PC-9 (cell line): Measurements from ENCODE around the gene TCF3. TPM values are rescaled to one million over a fixed set of nuclear protein-coding genes. Genes with fewer than 3 reads are reported as not detected.

Experiments used
- BruUV-seq: library from RNA; stranded (reverse); fragments of 400-500 nt; replicated peaks from 2 replicates; lab custom pipeline; 2021; lab: Mats Ljungman, UMichigan
- CTCF ChIA-PET: fragments of 300-600 bp; sonication (Branson Sonifier 250); formaldehyde crosslinking; loops from one replicate; lab custom pipeline; 2022; ENCODE audit warnings: antibody characterized with exemption; lab: Charles Lee
- POLR2A ChIA-PET: fragments of 300-600 bp; sonication (Branson Sonifier 250); formaldehyde crosslinking; loops from one replicate; lab custom pipeline; 2022; ENCODE audit warnings: antibody characterized with exemption; ENCODE audit not compliant: unreplicated experiment; lab: Charles Lee
- DNase-seq, 2 experiments: peaks; one replicate each; pipeline versions ENCODE4 v3.0.0 to v3.0.0-alpha.2; 2015 to 2022; ENCODE audit warnings: mixed read lengths in 1 of 2
- H2AFZ ChIP-seq: fragments of 200-600 bp; sonication (generic); 2 replicates; pipeline ENCODE4 v1.8.1; 2017; ENCODE audit warnings: antibody characterized with exemption
- H3F3A ChIP-seq: fragments of 200-600 bp; sonication (generic); 2 replicates; pipeline ENCODE4 v1.8.1; 2017; ENCODE audit warnings: antibody characterized with exemption, mild to moderate bottlenecking, low read depth; ENCODE audit not compliant: insufficient read depth
- H3K27ac ChIP-seq: fragments of 200-600 bp; sonication (generic); 2 replicates; pipeline ENCODE4 v1.6.1; 2016; ENCODE audit warnings: mixed run types
- H3K27me3 ChIP-seq: fragments of 200-600 bp; sonication (generic); 2 replicates; pipeline ENCODE4 v1.6.1; 2016; ENCODE audit warnings: low read depth, mixed run types; ENCODE audit not compliant: insufficient read depth
- H3K36me3 ChIP-seq: fragments of 200-600 bp; sonication (generic); 2 replicates; pipeline ENCODE4 v1.6.1; 2016; ENCODE audit warnings: low read depth, mixed run types
- H3K4me1 ChIP-seq: fragments of 200-600 bp; sonication (generic); replicated peaks from 2 replicates; pipeline ENCODE4 v1.6.1; 2016; ENCODE audit warnings: mixed run types; ENCODE audit not compliant: insufficient read depth
- H3K4me2 ChIP-seq: fragments of 200-600 bp; sonication (generic); 2 replicates; pipeline ENCODE4 v1.6.1; 2017; ENCODE audit warnings: mixed run types
- H3K4me3 ChIP-seq: fragments of 200-600 bp; sonication (generic); 2 replicates; pipeline ENCODE4 v1.6.1; 2016; ENCODE audit warnings: mixed run types
- H3K79me2 ChIP-seq: fragments of 200-600 bp; sonication (generic); 2 replicates; pipeline ENCODE4 v1.6.1; 2017; ENCODE audit warnings: low read depth, mixed run types
- H3K9me2 ChIP-seq: fragments of 200-600 bp; sonication (generic); 2 replicates; pipeline ENCODE4 v1.8.1; 2017; ENCODE audit warnings: mild to moderate bottlenecking; ENCODE audit not compliant: insufficient read depth
- H3K9me3 ChIP-seq: fragments of 200-600 bp; sonication (generic); 2 replicates; pipeline ENCODE4 v1.8.1; 2016; ENCODE audit warnings: low read depth; ENCODE audit not compliant: insufficient read depth
- H4K20me1 ChIP-seq: fragments of 200-600 bp; sonication (generic); 2 replicates; pipeline ENCODE4 v1.8.1; 2017; ENCODE audit not compliant: insufficient read depth
- EZH2 ChIP-seq: fragments of 200-600 bp; sonication (generic); IDR thresholded peaks from 2 replicates; pipeline ENCODE4 v1.8.0; 2017; ENCODE audit warnings: antibody characterized with exemption, low read depth
- intact Hi-C: fragments of 100-400 bp; cut with micrococcal nuclease; formaldehyde crosslinking; loops from one replicate; pipeline ENCODE4 v1.10.0; 2022; ENCODE audit not compliant: unreplicated experiment
- total RNA-seq: library from RNA; stranded (reverse); gene quantifications from 2 replicates; pipeline ENCODE4 v1.2.3, GENCODE V29; 2021
- TF ChIP-seq, protein P1 (sequence below): fragments of 200-600 bp; sonication (generic); conservative IDR thresholded peaks from 2 replicates; pipeline ENCODE4 v1.6.1; 2017; ENCODE audit warnings: mixed run types, antibody characterized with exemption, mild to moderate bottlenecking, moderate library complexity

TCF3 gene
- total RNA-seq, 1 experiment from 2014 or later, result 98.0 TPM

DNA sequence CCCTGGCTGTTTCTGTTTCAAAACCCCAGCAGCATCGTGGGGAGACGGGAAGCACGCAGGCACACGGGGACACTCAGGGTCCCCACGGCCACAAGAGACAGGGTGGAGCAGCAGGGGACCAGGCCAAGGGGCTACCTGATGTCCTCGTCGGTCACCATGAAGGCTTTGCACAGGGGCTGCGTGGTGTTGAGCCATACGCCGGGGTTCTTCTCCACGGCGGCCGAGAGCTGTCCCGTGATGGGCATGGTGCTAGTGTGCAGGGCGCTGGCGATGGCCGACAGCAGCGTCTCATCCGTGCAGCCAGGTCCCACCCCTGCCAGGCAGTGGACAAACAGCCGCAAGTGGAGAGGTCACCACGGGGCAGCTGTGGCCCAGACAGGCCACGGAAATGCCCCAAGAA, 71.5 kb downstream of the TCF3 start:
- no peak overlapping the region for H3K27ac ChIP-seq
- no peaks in the 10 kb centered on the region for H4K20me1 ChIP-seq
- no peak for DNase-seq
- no peaks in the 10 kb centered on the region for H3K9me3 ChIP-seq
- ChIA-PET CTCF (no interaction called here), POLR2A (no interaction called here)
- peaks cover 12% of the 10 kb centered on the region for H3K4me1 ChIP-seq
- H3K27me3 ChIP-seq, result no peaks in the 10 kb centered on the region
- intact Hi-C loops, result no loop called here
- TF ChIP-seq, protein P1, sequence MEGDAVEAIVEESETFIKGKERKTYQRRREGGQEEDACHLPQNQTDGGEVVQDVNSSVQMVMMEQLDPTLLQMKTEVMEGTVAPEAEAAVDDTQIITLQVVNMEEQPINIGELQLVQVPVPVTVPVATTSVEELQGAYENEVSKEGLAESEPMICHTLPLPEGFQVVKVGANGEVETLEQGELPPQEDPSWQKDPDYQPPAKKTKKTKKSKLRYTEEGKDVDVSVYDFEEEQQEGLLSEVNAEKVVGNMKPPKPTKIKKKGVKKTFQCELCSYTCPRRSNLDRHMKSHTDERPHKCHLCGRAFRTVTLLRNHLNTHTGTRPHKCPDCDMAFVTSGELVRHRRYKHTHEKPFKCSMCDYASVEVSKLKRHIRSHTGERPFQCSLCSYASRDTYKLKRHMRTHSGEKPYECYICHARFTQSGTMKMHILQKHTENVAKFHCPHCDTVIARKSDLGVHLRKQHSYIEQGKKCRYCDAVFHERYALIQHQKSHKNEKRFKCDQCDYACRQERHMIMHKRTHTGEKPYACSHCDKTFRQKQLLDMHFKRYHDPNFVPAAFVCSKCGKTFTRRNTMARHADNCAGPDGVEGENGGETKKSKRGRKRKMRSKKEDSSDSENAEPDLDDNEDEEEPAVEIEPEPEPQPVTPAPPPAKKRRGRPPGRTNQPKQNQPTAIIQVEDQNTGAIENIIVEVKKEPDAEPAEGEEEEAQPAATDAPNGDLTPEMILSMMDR, result no peak
- no peak for TF ChIP-seq EZH2
- H3K4me3 ChIP-seq, result no peak overlapping the region
- BruUV-seq, result no TSS peak
- H3K9me2 ChIP-seq, result no peaks in the 10 kb centered on the region
- no peaks in the 10 kb centered on the region for H3K36me3 ChIP-seq
- peaks cover 7% of the 10 kb centered on the region for H3K79me2 ChIP-seq
- H3K4me2 ChIP-seq, result no peak overlapping the region
- H3F3A ChIP-seq, result no peaks in the 10 kb centered on the region
- H2AFZ ChIP-seq, result no peak overlapping the region

DNA sequence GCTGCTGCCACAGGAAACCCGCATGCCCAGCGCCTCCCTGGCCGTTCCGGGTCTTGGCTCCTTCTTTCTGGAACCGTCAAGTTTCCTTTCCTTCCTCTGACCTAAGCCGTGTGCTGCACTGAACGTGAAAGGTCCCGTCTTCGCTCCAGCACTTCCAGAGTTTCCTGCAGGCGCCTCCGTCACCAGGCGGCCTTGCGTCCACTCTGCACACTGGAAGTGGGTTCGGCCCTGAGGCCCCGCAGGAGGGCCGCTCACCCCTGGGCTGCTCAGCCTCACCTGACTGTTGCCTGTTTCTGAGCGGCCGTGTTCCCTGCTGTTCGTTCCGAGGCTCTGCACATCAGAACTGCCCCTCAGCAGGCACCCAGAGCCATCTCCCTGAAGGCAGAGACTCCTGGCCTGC, 72.0 kb downstream of the TCF3 start:
- H3K4me3 ChIP-seq, result no peak overlapping the region
- no peaks in the 10 kb centered on the region for H3F3A ChIP-seq
- H3K27ac ChIP-seq, result no peak overlapping the region
- peaks cover 12% of the 10 kb centered on the region for H3K4me1 ChIP-seq
- intact Hi-C loops, result no loop called here
- no peaks in the 10 kb centered on the region for H3K9me2 ChIP-seq
- peaks cover 1% of the 10 kb centered on the region for H3K79me2 ChIP-seq
- CTCF ChIA-PET, result no interaction called here
- DNase-seq, result no peak
- no peaks in the 10 kb centered on the region for H4K20me1 ChIP-seq
- H2AFZ ChIP-seq, result no peak overlapping the region
- no peaks in the 10 kb centered on the region for H3K27me3 ChIP-seq
- no peaks in the 10 kb centered on the region for H3K36me3 ChIP-seq
- BruUV-seq, result no TSS peak
- POLR2A ChIA-PET, result no interaction called here
- no peaks in the 10 kb centered on the region for H3K9me3 ChIP-seq
- TF ChIP-seq, protein P1, result no peak
- no peak for TF ChIP-seq EZH2
- no peak overlapping the region for H3K4me2 ChIP-seq

DNA sequence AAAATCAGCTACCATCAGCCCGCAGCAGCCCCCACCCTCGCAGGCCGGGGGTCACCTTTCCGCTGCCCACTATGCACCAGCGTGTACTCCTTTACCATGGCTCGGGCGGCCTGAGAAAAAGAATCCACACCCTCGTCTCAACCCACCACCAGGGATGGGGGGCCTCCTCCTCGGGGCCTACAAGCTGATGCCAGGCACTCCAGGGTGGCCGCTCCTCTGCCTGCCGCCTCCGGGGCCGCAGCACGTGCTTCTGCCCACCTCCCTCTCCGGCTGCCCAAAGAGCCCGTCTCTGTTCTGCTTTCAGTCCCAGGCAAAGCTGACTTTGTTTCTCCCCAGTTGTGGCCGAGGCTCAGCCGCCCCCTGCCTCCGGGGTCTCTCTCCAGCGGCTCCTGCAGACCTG, 73.2 kb downstream of the TCF3 start:
- Histone ChIP-seq H3K9me3 (no peaks in the 10 kb centered on the region), H3K9me2 (no peaks in the 10 kb centered on the region), H3K4me3 (no peak overlapping the region), H3F3A (no peaks in the 10 kb centered on the region), H3K4me1 (peaks cover 12% of the 10 kb centered on the region), H3K79me2 (no peaks in the 10 kb centered on the region), H4K20me1 (no peaks in the 10 kb centered on the region), H3K27ac (no peak overlapping the region), H3K27me3 (no peaks in the 10 kb centered on the region), H3K36me3 (no peaks in the 10 kb centered on the region), H2AFZ (no peak overlapping the region), H3K4me2 (no peak overlapping the region)
- TF ChIP-seq, protein P1, result no peak
- no peak for TF ChIP-seq EZH2
- POLR2A ChIA-PET, result no interaction called here
- no peak for DNase-seq
- CTCF ChIA-PET, result no interaction called here
- intact Hi-C loops, result no loop called here
- no TSS peak for BruUV-seq
